PC-3 (cell line): ENCODE measurements around the gene CEP70. TPM values are rescaled to one million over a fixed set of nuclear protein-coding genes. Genes with fewer than 3 reads are reported as not detected.

Experiments used
- ATAC-seq: fragments of 200-7000 bp; cut with Tn5 transposase; 2 replicates; pipeline ENCODE4 v1.9.1; 2020; ENCODE audit warnings: mild to moderate bottlenecking, moderate library complexity
- BruUV-seq: library from RNA; stranded (reverse); fragments of 400-500 nt; replicated peaks from 2 replicates; lab custom pipeline; 2021; lab: Mats Ljungman, UMichigan
- CTCF ChIA-PET: fragments of 300-600 bp; sonication (Branson Sonifier 250); formaldehyde crosslinking; loops from one replicate; lab custom pipeline; 2022; ENCODE audit warnings: antibody characterized with exemption; lab: Charles Lee
- POLR2A ChIA-PET: fragments of 300-600 bp; sonication (Branson Sonifier 250); formaldehyde crosslinking; loops from one replicate; lab custom pipeline; 2022; ENCODE audit warnings: antibody characterized with exemption; ENCODE audit not compliant: unreplicated experiment; lab: Charles Lee
- DNase-seq: peaks from one replicate; pipeline ENCODE4 v3.0.0-alpha.2; 2015
- H2AFZ ChIP-seq: fragments of 300-600 bp; sonication (generic); 2 replicates; pipeline ENCODE4 v1.6.0; 2016; ENCODE audit warnings: antibody characterized with exemption, low read length
- H3F3A ChIP-seq: fragments of 300-600 bp; sonication (generic); one replicate; pipeline ENCODE4 v1.6.0; 2017; ENCODE audit warnings: antibody characterized with exemption, low read length, control low read depth, mild to moderate bottlenecking; ENCODE audit not compliant: unreplicated experiment
- H3K27ac ChIP-seq: fragments of 300-600 bp; sonication (generic); 2 replicates; pipeline ENCODE4 v1.5.1; 2016; ENCODE audit warnings: mild to moderate bottlenecking, low read length
- H3K27me3 ChIP-seq: fragments of 300-600 bp; sonication (generic); 2 replicates; pipeline ENCODE4 v1.6.1; 2016; ENCODE audit warnings: low read length, mixed read lengths
- H3K36me3 ChIP-seq: fragments of 300-600 bp; sonication (generic); 2 replicates; pipeline ENCODE4 v1.6.1; 2016; ENCODE audit warnings: low read depth, mixed run types, low read length, mixed read lengths
- H3K4me1 ChIP-seq: fragments of 300-600 bp; sonication (generic); 2 replicates; pipeline ENCODE4 v1.5.1; 2016; ENCODE audit warnings: low read length; ENCODE audit not compliant: insufficient read depth
- H3K4me2 ChIP-seq: fragments of 300-600 bp; sonication (generic); 2 replicates; pipeline ENCODE4 v1.6.0; 2016; ENCODE audit warnings: low read length
- H3K4me3 ChIP-seq: fragments of 300-600 bp; sonication (generic); 2 replicates; pipeline ENCODE4 v1.5.1; 2016; ENCODE audit warnings: mild to moderate bottlenecking, low read length, mixed read lengths
- H3K79me2 ChIP-seq: fragments of 300-600 bp; sonication (generic); 2 replicates; pipeline ENCODE4 v1.6.1; 2017; ENCODE audit warnings: low read length, mixed read lengths
- H3K9ac ChIP-seq: fragments of 300-600 bp; sonication (generic); 2 replicates; pipeline ENCODE4 v1.6.0; 2016; ENCODE audit warnings: mild to moderate bottlenecking, low read length
- H3K9me2 ChIP-seq: fragments of 300-600 bp; sonication (generic); replicated peaks from 2 replicates; pipeline ENCODE4 v1.6.1; 2016; ENCODE audit warnings: mixed run types, low read length, mixed read lengths
- H3K9me3 ChIP-seq: fragments of 300-600 bp; sonication (generic); 2 replicates; pipeline ENCODE4 v1.6.1; 2016; ENCODE audit warnings: low read length, mixed read lengths
- H4K20me1 ChIP-seq: fragments of 300-600 bp; sonication (generic); 2 replicates; pipeline ENCODE4 v1.6.1; 2016; ENCODE audit warnings: low read length, mixed read lengths
- CTCF ChIP-seq: fragments of 300-600 bp; sonication (generic); conservative IDR thresholded peaks from 2 replicates; pipeline ENCODE4 v1.5.1; 2017; ENCODE audit warnings: antibody characterized with exemption, low read depth, mild to moderate bottlenecking, low read length
- EZH2 ChIP-seq: fragments of 300-600 bp; sonication (generic); IDR thresholded peaks from one replicate; pipeline ENCODE4 v1.6.1; 2017; ENCODE audit warnings: antibody characterized with exemption, mild to moderate bottlenecking, low read length; ENCODE audit not compliant: unreplicated experiment
- EZH2phosphoT487 ChIP-seq: fragments of 300-600 bp; sonication (generic); IDR thresholded peaks from 2 replicates; pipeline ENCODE4 v1.6.1; 2018; ENCODE audit warnings: mild to moderate bottlenecking, antibody characterized with exemption, low read length, borderline replicate concordance
- intact Hi-C: fragments of 100-400 bp; cut with micrococcal nuclease; formaldehyde crosslinking; loops from 2 replicates; pipeline ENCODE4 v1.9.0; 2023
- total RNA-seq: library from RNA; depleted of rRNA; stranded (reverse); fragments of >200 nt; gene quantifications from 2 replicates; pipeline ENCODE4 v1.2.3, GENCODE V29; 2014

The CEP70 gene
- total RNA-seq, 1 experiment from 2014 or later: 16.7 TPM

GRCh38 chr3:138449490-138449889 is 144.6 kb downstream of the CEP70 start:
- no peaks in the 10 kb centered on the region for H3K9me2 ChIP-seq
- ATAC-seq: no peak
- no peaks in the 10 kb centered on the region for H3K36me3 ChIP-seq
- TF ChIP-seq EZH2phosphoT487 (no peak), CTCF (no peak), EZH2 (no peak)
- DNase-seq: peak; percentile 31
- H4K20me1 ChIP-seq: no peaks in the 10 kb centered on the region
- no peaks in the 10 kb centered on the region for H3K4me1 ChIP-seq
- no peaks in the 10 kb centered on the region for H3K9me3 ChIP-seq
- no peak overlapping the region for H2AFZ ChIP-seq
- intact Hi-C loops: no loop called here
- no peaks in the 10 kb centered on the region for H3K27me3 ChIP-seq
- no peak overlapping the region for H3K9ac ChIP-seq
- ChIA-PET CTCF (no interaction called here), POLR2A (interaction anchor here (0.8 kb wide), 1 partner anchor 33 kb away, joined by 4 read pairs; no protein-coding TSS in a partner anchor)
- no peak overlapping the region for H3K27ac ChIP-seq
- H3K4me2 ChIP-seq: no peak overlapping the region
- BruUV-seq: no TSS peak
- no peaks in the 10 kb centered on the region for H3F3A ChIP-seq
- H3K79me2 ChIP-seq: no peaks in the 10 kb centered on the region
- no peak overlapping the region for H3K4me3 ChIP-seq

- intact Hi-C loops: no loop called here
- no peak for ATAC-seq
- Histone ChIP-seq H3K79me2 (no peaks in the 10 kb centered on the region), H2AFZ (no peak overlapping the region), H3K4me2 (no peak overlapping the region), H3K4me3 (no peak overlapping the region), H3F3A (no peaks in the 10 kb centered on the region), H3K9me2 (no peaks in the 10 kb centered on the region), H3K4me1 (no peaks in the 10 kb centered on the region), H4K20me1 (no peaks in the 10 kb centered on the region), H3K27ac (no peak overlapping the region), H3K27me3 (no peaks in the 10 kb centered on the region), H3K36me3 (no peaks in the 10 kb centered on the region), H3K9ac (no peak overlapping the region), H3K9me3 (no peaks in the 10 kb centered on the region)
- ChIA-PET CTCF (interaction anchor here (0.7 kb wide), 1 partner anchor 146 kb away, joined by 3 read pairs; no protein-coding TSS in a partner anchor), POLR2A (no interaction called here)
- no peak for DNase-seq
- no TSS peak for BruUV-seq
- TF ChIP-seq EZH2phosphoT487 (no peak), CTCF (no peak), EZH2 (no peak)
Measured at GRCh38 chr3:138448631-138449030, 145.4 kb downstream of the CEP70 start.

- Histone ChIP-seq H3K4me1 (peaks cover 10% of the 10 kb centered on the region), H3K4me3 (no peak overlapping the region), H3K9me3 (no peaks in the 10 kb centered on the region), H3K27ac (no peak overlapping the region), H4K20me1 (no peaks in the 10 kb centered on the region), H3K4me2 (no peak overlapping the region), H2AFZ (no peak overlapping the region), H3K27me3 (no peaks in the 10 kb centered on the region), H3K9me2 (no peaks in the 10 kb centered on the region), H3F3A (no peaks in the 10 kb centered on the region), H3K36me3 (no peaks in the 10 kb centered on the region), H3K79me2 (no peaks in the 10 kb centered on the region), H3K9ac (no peak overlapping the region)
- no TSS peak for BruUV-seq
- DNase-seq (no peak), ATAC-seq (no peak)
- intact Hi-C loops: no loop called here
- ChIA-PET CTCF (no interaction called here), POLR2A (no interaction called here)
- no peak for TF ChIP-seq EZH2
- no peak for TF ChIP-seq CTCF
- no peak for TF ChIP-seq EZH2phosphoT487
Measured at GRCh38 chr3:138445654-138446053, 148.4 kb downstream of the CEP70 start.
